SK-N-MC (cell line): ENCODE data around the gene ERICH6.
"Not testable (repeated sequence)": the region's sequence is repeated elsewhere in the genome, so short reads cannot be mapped to it uniquely, and the experiment has no call there.

Experiments used
- EZH2 ChIP-seq: fragments of 200-600 bp; sonication (generic); IDR thresholded peaks from one replicate; pipeline ENCODE4 v1.6.1; 2017; ENCODE audit warnings: antibody characterized with exemption
- FOXP2 ChIP-seq: optimal IDR thresholded peaks from 2 replicates; pipeline ENCODE3; 2011; ENCODE audit warnings: mild to moderate bottlenecking, moderate library complexity; ENCODE audit not compliant: insufficient read depth; ENCODE audit errors: extremely low read length, control extremely low read depth
- POLR2AphosphoS5 ChIP-seq: IDR thresholded peaks from 2 replicates; pipeline ENCODE4 v1.6.1; 2012; ENCODE audit warnings: mild to moderate bottlenecking, low read depth, low read length, borderline replicate concordance

GRCh38 chr3:150622955-150623354 is 80.8 kb downstream of the ERICH6 start:
- not testable (repeated sequence) for TF ChIP-seq POLR2AphosphoS5, EZH2, FOXP2
